H9 (cell line): ENCODE data around the gene CORO1C. TPM values are rescaled to one million over a fixed set of nuclear protein-coding genes. Genes with fewer than 3 reads are reported as not detected.

ENCODE experiments used
- DNase-seq: peaks from one replicate; pipeline ENCODE4 v3.0.0-alpha.2; 2017
- H2AFZ ChIP-seq: one replicate; pipeline ENCODE4 v1.6.1; 2013; ENCODE audit warnings: mild to moderate bottlenecking, low read length, control low read depth, moderate library complexity
- H2AK5ac ChIP-seq: 2 replicates; pipeline ENCODE4 v1.6.1; 2013; ENCODE audit warnings: low read length, control low read depth, mixed read lengths; ENCODE audit not compliant: insufficient read length
- H2BK120ac ChIP-seq: one replicate; pipeline ENCODE4 v1.6.1; 2013; ENCODE audit warnings: low read depth, mild to moderate bottlenecking, low read length, control low read depth, inconsistent platforms; ENCODE audit not compliant: poor library complexity, severe bottlenecking
- H2BK12ac ChIP-seq: 2 replicates; pipeline ENCODE4 v1.6.1; 2013; ENCODE audit warnings: low read length, control low read depth, mixed read lengths, low read depth; ENCODE audit not compliant: insufficient read length
- H2BK15ac ChIP-seq: 2 replicates; pipeline ENCODE4 v1.6.1; 2013; ENCODE audit warnings: low read depth, low read length, control low read depth
- H2BK20ac ChIP-seq: one replicate; pipeline ENCODE4 v1.6.1; 2013; ENCODE audit warnings: low read depth, mild to moderate bottlenecking, low read length, control low read depth, inconsistent platforms; ENCODE audit not compliant: poor library complexity, severe bottlenecking
- H2BK5ac ChIP-seq: 2 replicates; pipeline ENCODE4 v1.6.1; 2013; ENCODE audit warnings: low read length, control low read depth, mixed read lengths; ENCODE audit not compliant: insufficient read length
- H3K14ac ChIP-seq: 2 replicates; pipeline ENCODE4 v1.6.1; 2013; ENCODE audit warnings: low read length, control low read depth; ENCODE audit not compliant: insufficient read depth
- H3K18ac ChIP-seq: 2 replicates; pipeline ENCODE4 v1.6.1; 2013; ENCODE audit warnings: low read depth, mild to moderate bottlenecking, mixed read lengths, low read length, control low read depth; ENCODE audit not compliant: insufficient read length
- H3K23ac ChIP-seq: 2 replicates; pipeline ENCODE4 v1.6.1; 2013; ENCODE audit warnings: low read length, control low read depth, mixed read lengths, low read depth; ENCODE audit not compliant: insufficient read length
- H3K23me2 ChIP-seq: 2 replicates; pipeline ENCODE4 v1.6.1; 2013; ENCODE audit warnings: low read depth, mild to moderate bottlenecking, mixed read lengths, low read length, control low read depth; ENCODE audit not compliant: insufficient read length, poor library complexity, severe bottlenecking
- H3K27ac ChIP-seq: 2 replicates; pipeline ENCODE4 v1.5.1; 2013; ENCODE audit warnings: low read length, control low read depth, mixed read lengths, low read depth; ENCODE audit not compliant: insufficient read length
- H3K27me3 ChIP-seq: 2 replicates; pipeline ENCODE4 v1.6.1; 2013; ENCODE audit warnings: low read length, control low read depth, inconsistent platforms; ENCODE audit not compliant: insufficient read depth
- H3K4ac ChIP-seq: 2 replicates; pipeline ENCODE4 v1.6.1; 2013; ENCODE audit warnings: low read depth, mild to moderate bottlenecking, control low read depth, inconsistent platforms, low read length, moderate library complexity
- H3K4me1 ChIP-seq: 2 replicates; pipeline ENCODE4 v1.6.1; 2013; ENCODE audit warnings: low read length, control low read depth, inconsistent platforms; ENCODE audit not compliant: insufficient read depth
- H3K4me2 ChIP-seq: 2 replicates; pipeline ENCODE4 v1.6.1; 2013; ENCODE audit warnings: low read length, control low read depth, mixed read lengths; ENCODE audit not compliant: insufficient read length, insufficient read depth
- H3K56ac ChIP-seq: 2 replicates; pipeline ENCODE4 v1.6.1; 2013; ENCODE audit warnings: low read depth, mild to moderate bottlenecking, mixed read lengths, low read length, control low read depth; ENCODE audit not compliant: insufficient read length
- H3K79me1 ChIP-seq: 2 replicates; pipeline ENCODE4 v1.6.1; 2013; ENCODE audit warnings: low read depth, mild to moderate bottlenecking, moderate library complexity, low read length, control low read depth, inconsistent platforms; ENCODE audit not compliant: insufficient read depth, poor library complexity, severe bottlenecking
- H3K79me2 ChIP-seq: 2 replicates; pipeline ENCODE4 v1.6.1; 2013; ENCODE audit warnings: low read length, control low read depth, inconsistent platforms; ENCODE audit not compliant: insufficient read depth
- H3K9ac ChIP-seq: 2 replicates; pipeline ENCODE4 v1.6.1; 2013; ENCODE audit warnings: low read length, control low read depth, mixed read lengths; ENCODE audit not compliant: insufficient read length; ENCODE audit errors: extremely low read depth
- H3K9me3 ChIP-seq: one replicate; pipeline ENCODE4 v1.6.1; 2013; ENCODE audit warnings: low read depth, low read length, inconsistent platforms; ENCODE audit not compliant: control insufficient read depth
- H3T11ph ChIP-seq: one replicate; pipeline ENCODE4 v1.6.1; 2013; ENCODE audit warnings: mild to moderate bottlenecking, low read length, control low read depth, inconsistent platforms
- H4K20me1 ChIP-seq: one replicate; pipeline ENCODE4 v1.6.1; 2013; ENCODE audit not compliant: control insufficient read depth, insufficient read length, insufficient read depth
- H4K5ac ChIP-seq: 2 replicates; pipeline ENCODE4 v1.6.1; 2013; ENCODE audit warnings: low read depth, mild to moderate bottlenecking, mixed read lengths, low read length, control low read depth; ENCODE audit not compliant: insufficient read length
- H4K8ac ChIP-seq: replicated peaks from 2 replicates; pipeline ENCODE4 v1.6.1; 2013; ENCODE audit warnings: low read length, control low read depth, mixed read lengths, low read depth; ENCODE audit not compliant: insufficient read length
- H4K91ac ChIP-seq: 2 replicates; pipeline ENCODE4 v1.6.1; 2013; ENCODE audit warnings: low read depth, mild to moderate bottlenecking, moderate library complexity, mixed read lengths, low read length, control low read depth; ENCODE audit not compliant: insufficient read length
- H3K27ac Mint-ChIP-seq, 3 experiments: 2 replicates in 2 of 3; 3 replicates in 1 of 3; pipeline ENCODE4 v1.8.0; 2020 to 2021; ENCODE audit warnings: mixed read lengths in 3 of 3, mild to moderate bottlenecking in 1 of 3, moderate library complexity in 1 of 3
- H3K27me3 Mint-ChIP-seq: 2 replicates; pipeline ENCODE4 v1.8.0; 2021; ENCODE audit warnings: low read depth, mild to moderate bottlenecking, moderate library complexity, mixed read lengths
- H3K36me3 Mint-ChIP-seq, 3 experiments: 2 replicates in 2 of 3; 3 replicates in 1 of 3; pipeline ENCODE4 v1.8.0; 2020 to 2021; ENCODE audit warnings: low read depth in 3 of 3, mixed read lengths in 3 of 3; ENCODE audit not compliant: insufficient read depth in 1 of 3
- H3K4me1 Mint-ChIP-seq, 2 experiments: 2 replicates each; pipeline ENCODE4 v1.8.0; 2020; ENCODE audit warnings: mixed read lengths in 2 of 2
- H3K4me3 Mint-ChIP-seq, 2 experiments: 2 replicates in 1 of 2; 3 replicates in 1 of 2; pipeline ENCODE4 v1.8.0; 2020 to 2021; ENCODE audit warnings: mild to moderate bottlenecking in 2 of 2, mixed read lengths in 2 of 2, moderate library complexity in 1 of 2
- H3K9me3 Mint-ChIP-seq, 2 experiments: 2 replicates in 1 of 2; 3 replicates in 1 of 2; pipeline ENCODE4 v1.8.0; 2020; ENCODE audit warnings: mild to moderate bottlenecking in 2 of 2, mixed read lengths in 2 of 2, moderate library complexity in 1 of 2
- CTCF ChIP-seq: fragments of 200-600 bp; sonication (generic); conservative IDR thresholded peaks from 3 replicates; pipeline ENCODE4 v1.8.0; 2021; ENCODE audit warnings: antibody characterized with exemption, mild to moderate bottlenecking
- WGBS: extraction: QIAGEN DNeasy Blood & Tissue Kit; methylation state at CpG from one replicate; pipeline ENCODE4 v1.1.7; 2013; ENCODE audit warnings: missing lambda C conversion rate, low lambda C conversion rate, mixed read lengths; ENCODE audit not compliant: insufficient read length; ENCODE audit errors: extremely low coverage; 5-methylcytosine and 5-hydroxymethylcytosine counted together
- total RNA-seq: library from RNA; stranded (reverse); gene quantifications from 2 replicates; pipeline ENCODE4 v1.2.1, GENCODE V29; 2021

CORO1C gene
- total RNA-seq, 1 experiment from 2014 or later = 154 TPM

GRCh38 chr12:108701779-108702441 lies 29.4 kb downstream of the CORO1C start:
- no peak for TF ChIP-seq CTCF
- Histone ChIP-seq H3K9ac (peak overlapping the region; percentile 31), H3K23ac (no peak overlapping the region), H4K5ac (no peak overlapping the region), H3K4me2 (no peak overlapping the region), H3K79me2 (peaks cover 6% of the 10 kb centered on the region; the same call in 1 of the 2 replicates), H3K79me1 (peaks cover 4% of the 10 kb centered on the region), H2AFZ (no peak overlapping the region), H3K23me2 (no peaks in the 10 kb centered on the region), H3K4ac (no peak overlapping the region), H3T11ph (no peak overlapping the region), H3K14ac (peak overlapping the region; percentile 47; the same call in 1 of the 2 replicates), H2BK20ac (no peak overlapping the region), H3K56ac (no peak overlapping the region), H2AK5ac (no peak overlapping the region), H2BK5ac (no peak overlapping the region), H3K9me3 (no peaks in the 10 kb centered on the region), H3K18ac (no peak overlapping the region), H4K8ac (no peak overlapping the region), H2BK120ac (no peak overlapping the region), H4K20me1 (peaks cover 2% of the 10 kb centered on the region), H3K27me3 (no peaks in the 10 kb centered on the region), H2BK15ac (no peak overlapping the region), H4K91ac (no peak overlapping the region), H3K4me1 (peaks cover 6% of the 10 kb centered on the region; the same call in 1 of the 2 replicates), H3K27ac (peak overlapping the region; percentile 29), H2BK12ac (no peak overlapping the region)
- Mint-ChIP-seq H3K36me3 (peaks cover 14 to 38% (median 27%) of the 10 kb centered on the region in 3 experiments), H3K27me3 (no peaks in the 10 kb centered on the region), H3K27ac (peak overlapping the region in 2 of 3 experiments; percentile 26 to 61; a peak in 3 of 7 replicates), H3K9me3 (no peaks in the 10 kb centered on the region), H3K4me3 (no peak overlapping the region), H3K4me1 (peaks cover 36 to 41% of the 10 kb centered on the region in 2 experiments)
- no peak for DNase-seq
- no CpG with 5 or more reads among the region's 5 CpGs for WGBS
